Measurements from ENCODE around the gene TNK1.

GRCh38 chr17:7388856-7389255 lies 8.0 kb downstream of the TNK1 start:
- TF ChIP-seq EZH2 (IDR thresholded peaks at IDR 0.05; ENCODE audit: borderline replicate concordance) (no peak), EZH2phosphoT487 (IDR thresholded peaks at IDR 0.05; ENCODE audit: low read depth, severe bottlenecking, unreplicated experiment) (no peak), CTCF (IDR thresholded peaks at IDR 0.05; ENCODE audit: poor library complexity) (no peak)
